Type B pancreatic cell (in vitro differentiated cells): Measurements from ENCODE around the gene GRIN2A. TPM values are rescaled to one million over a fixed set of nuclear protein-coding genes. Genes with fewer than 3 reads are reported as not detected.

Experiments used
- DNase-seq: peaks from one replicate; pipeline ENCODE4 v3.0.0; 2021; ENCODE audit warnings: mixed read lengths; ENCODE audit not compliant: unreplicated experiment; ENCODE audit errors: extremely low spot score
- H3K27ac Mint-ChIP-seq: 2 replicates; pipeline ENCODE4 v1.8.0; 2021; ENCODE audit warnings: mild to moderate bottlenecking, mixed read lengths
- H3K27me3 Mint-ChIP-seq: 2 replicates; pipeline ENCODE4 v1.8.0; 2021; ENCODE audit warnings: mixed read lengths
- H3K36me3 Mint-ChIP-seq: 2 replicates; pipeline ENCODE4 v1.8.0; 2021; ENCODE audit warnings: mixed read lengths
- H3K4me1 Mint-ChIP-seq: one replicate; pipeline ENCODE4 v1.8.0; 2021; ENCODE audit warnings: mixed read lengths; ENCODE audit not compliant: unreplicated experiment
- H3K4me3 Mint-ChIP-seq: 2 replicates; pipeline ENCODE4 v1.8.0; 2021; ENCODE audit warnings: mild to moderate bottlenecking, mixed read lengths
- H3K9me3 Mint-ChIP-seq: 2 replicates; pipeline ENCODE4 v1.8.0; 2021; ENCODE audit warnings: mixed read lengths
- CTCF ChIP-seq: fragments of 200-600 bp; sonication (generic); conservative IDR thresholded peaks from 2 replicates; pipeline ENCODE4 v1.5.0; 2021; ENCODE audit warnings: antibody characterized with exemption, mild to moderate bottlenecking
- total RNA-seq: library from RNA; stranded (reverse); gene quantifications from 2 replicates; pipeline ENCODE4 v1.2.1, GENCODE V29; 2021; ENCODE audit warnings: low replicate concordance

GRIN2A gene
- total RNA-seq, 1 donor from 2014 or later: 7.1 TPM

GRCh38 chr16:9844361-9844760, 337.9 kb downstream of the GRIN2A start:
- H3K27ac Mint-ChIP-seq: no peak overlapping the region
- no peak for DNase-seq
- no peak for TF ChIP-seq CTCF

GRCh38 chr16:9843424-9844018, 338.7 kb downstream of the GRIN2A start:
- Mint-ChIP-seq H3K9me3 (no peaks in the 10 kb centered on the region), H3K27me3 (peaks cover 14% of the 10 kb centered on the region), H3K4me3 (no peak overlapping the region), H3K4me1 (no peaks in the 10 kb centered on the region), H3K27ac (no peak overlapping the region), H3K36me3 (no peaks in the 10 kb centered on the region)
- no peak for DNase-seq
- no peak for TF ChIP-seq CTCF

More at GRCh38 chr16:9844361-9844760, 337.9 kb downstream of the GRIN2A start:
- Mint-ChIP-seq H3K36me3 (no peaks in the 10 kb centered on the region), H3K4me3 (no peak overlapping the region), H3K4me1 (no peaks in the 10 kb centered on the region), H3K27me3 (peaks cover 14% of the 10 kb centered on the region), H3K9me3 (no peaks in the 10 kb centered on the region)

- Mint-ChIP-seq H3K4me3 (no peak overlapping the region), H3K4me1 (no peaks in the 10 kb centered on the region), H3K27me3 (peaks cover 14% of the 10 kb centered on the region), H3K36me3 (no peaks in the 10 kb centered on the region), H3K9me3 (no peaks in the 10 kb centered on the region), H3K27ac (no peak overlapping the region)
- no peak for DNase-seq
- TF ChIP-seq CTCF: no peak
Measured at GRCh38 chr16:9840761-9841665, 341.2 kb downstream of the GRIN2A start.

- peaks cover 6% of the 10 kb centered on the region for H3K27me3 Mint-ChIP-seq
- no peak overlapping the region for H3K4me3 Mint-ChIP-seq
- H3K36me3 Mint-ChIP-seq: no peaks in the 10 kb centered on the region
- TF ChIP-seq CTCF: no peak
- no peak overlapping the region for H3K27ac Mint-ChIP-seq
- no peaks in the 10 kb centered on the region for H3K4me1 Mint-ChIP-seq
- H3K9me3 Mint-ChIP-seq: no peaks in the 10 kb centered on the region
- no peak for DNase-seq
Measured at GRCh38 chr16:9837481-9837880, 344.7 kb downstream of the GRIN2A start.

GRCh38 chr16:9836118-9836736, 346.0 kb downstream of the GRIN2A start:
- TF ChIP-seq CTCF: no peak
- Mint-ChIP-seq H3K4me3 (no peak overlapping the region), H3K9me3 (no peaks in the 10 kb centered on the region), H3K4me1 (no peaks in the 10 kb centered on the region), H3K27ac (no peak overlapping the region), H3K36me3 (no peaks in the 10 kb centered on the region), H3K27me3 (peaks cover 6% of the 10 kb centered on the region)
- DNase-seq: no peak
